Peyer's patch (tissue), 4 donors: ENCODE data around the gene AP4B1.

Experiments used
- CTCF ChIP-seq, 6 experiments: fragments of 450-650 bp in 4 of 6; fragments of 200-600 bp in 2 of 6; sonication (generic) in 1 of 6; IDR thresholded peaks; one replicate each; pipeline ENCODE4 v1.5.1; 2017 to 2019; ENCODE audit warnings: antibody characterized with exemption in 6 of 6, mild to moderate bottlenecking in 3 of 6, moderate library complexity in 1 of 6
- POLR2A ChIP-seq, 2 donors: fragments of 450-650 bp; IDR thresholded peaks; one replicate each; pipeline ENCODE4 v1.5.1; 2017; ENCODE audit warnings: antibody characterized with exemption in 2 of 2, mild to moderate bottlenecking in 2 of 2, moderate library complexity in 2 of 2

GRCh38 chr1:113938192-113938591 lies 33.6 kb upstream of the AP4B1 start:
- TF ChIP-seq CTCF (IDR thresholded peaks at IDR 0.05) (no peak), POLR2A (IDR thresholded peaks at IDR 0.05) (no peak)
